Measurements from ENCODE around the gene MZT1.

- TF ChIP-seq CTCF (IDR thresholded peaks at IDR 0.05) (no peak), POLR2A (IDR thresholded peaks at IDR 0.05) (no peak)
Observed at GRCh38 chr13:72745260-72745659, 17.8 kb upstream of the MZT1 start.

Data from uterus (tissue), 2 donors.